Sigmoid colon (tissue), 7 donors: ENCODE results near the gene FKBP7. TPM values are rescaled to one million over a fixed set of nuclear protein-coding genes. Genes with fewer than 3 reads are reported as not detected.
"Not testable (repeated sequence)": the region's sequence is repeated elsewhere in the genome, so short reads cannot be mapped to it uniquely, and the experiment has no call there.

Experiments
- DNase-seq: peaks from one replicate; pipeline ENCODE4 v3.0.0-alpha.2; 2019
- H3K27ac ChIP-seq, 4 donors: fragments of 200-600 bp; sonication (generic); one replicate each; pipeline ENCODE4 v1.5.1; 2016 to 2019; ENCODE audit warnings: mild to moderate bottlenecking in 1 of 4
- H3K27me3 ChIP-seq, 3 donors: fragments of 200-600 bp; sonication (generic); one replicate each; pipeline ENCODE4 v1.5.1; 2019; ENCODE audit warnings: mild to moderate bottlenecking in 1 of 3
- H3K36me3 ChIP-seq, 4 donors: fragments of 200-600 bp; sonication (generic); one replicate each; pipeline ENCODE4 v1.5.1; 2016 to 2019
- H3K4me1 ChIP-seq, 4 donors: fragments of 200-600 bp; sonication (generic); one replicate each; pipeline ENCODE4 v1.5.1; 2017 to 2019
- H3K4me3 ChIP-seq, 4 donors: fragments of 200-600 bp; sonication (generic); one replicate each; pipeline ENCODE4 v1.5.1; 2017 to 2019; ENCODE audit warnings: mild to moderate bottlenecking in 2 of 4, moderate library complexity in 1 of 4
- H3K9me3 ChIP-seq, 4 donors: fragments of 200-600 bp in 3 of 4; sonication (generic) in 3 of 4; one replicate each; pipeline versions ENCODE4 v1.5.1 to v1.6.1; 2013 to 2019
- CTCF ChIP-seq, 4 experiments: fragments of 450-650 bp in 3 of 4; fragments of 200-600 bp in 1 of 4; IDR thresholded peaks; one replicate each; pipeline ENCODE4 v1.5.1; 2016 to 2019; ENCODE audit warnings: antibody characterized with exemption in 4 of 4, mild to moderate bottlenecking in 3 of 4, moderate library complexity in 2 of 4
- EP300 ChIP-seq, 4 donors: sonication (generic); formaldehyde crosslinking; IDR thresholded peaks; one replicate each; pipeline ENCODE4 v1.6.1; 2017; ENCODE audit warnings: antibody characterized with exemption in 4 of 4
- POLR2A ChIP-seq, 2 donors: fragments of 450-650 bp; IDR thresholded peaks; one replicate each; pipeline ENCODE4 v1.6.1; 2016; ENCODE audit warnings: antibody characterized with exemption in 2 of 2, mild to moderate bottlenecking in 2 of 2, moderate library complexity in 2 of 2
- POLR2AphosphoS5 ChIP-seq, 4 donors: sonication (generic); formaldehyde crosslinking; IDR thresholded peaks; one replicate each; pipeline ENCODE4 v1.6.1; 2017; ENCODE audit warnings: antibody characterized with exemption in 4 of 4
- WGBS, 2 donors: extraction: QIAGEN DNeasy Blood & Tissue Kit; methylation state at CpG; one replicate each; pipeline ENCODE4 v1.1.7; 2013; 5-methylcytosine and 5-hydroxymethylcytosine counted together
- intact Hi-C: fragments of 100-400 bp; cut with DNase I; formaldehyde crosslinking; loops from one replicate; pipeline ENCODE4 v1.15.1; 2023
- polyA plus RNA-seq, 3 donors: library from polyadenylated mRNA; stranded (reverse); fragments of 200-250 nt; gene quantifications; one replicate each; pipeline ENCODE4 v1.2.3, GENCODE V29; 2013
- total RNA-seq, 4 donors: library from RNA; depleted of rRNA; stranded (reverse); fragments of >200 nt; gene quantifications; one replicate each; pipeline ENCODE4 v1.1.0, GENCODE V29; 2016
- donor health status: healthy with polysubstance abuse.
- donor health status: Bipolar disorder and iron deficiency.
- donor health status: healthy.

Gene FKBP7
- total RNA-seq (10 to 100 TPM; 19.9 to 26.7 (median 22.6) TPM), polyA plus RNA-seq (1 to 10 TPM; 1.2 to 5.2 (median 3.6) TPM)

GRCh38 chr2:178478439-178479274 lies at the start of gene FKBP7:
Gene FKBP7 (minus strand): TSS chr2:178478600. CDS start chr2:178478499, 101 bp downstream.
- 2% methylated on average over 56 of the region's 56 CpGs for WGBS, 2 donors
- intact Hi-C loops: loop anchor here (1.0 kb wide), 1 partner anchor 27 kb away; the partner anchor contains the start of genes PJVK and PRKRA
- peak within 1 kb of the TSS; percentile 88 to 95 (median 92) for H3K27ac ChIP-seq
- no peaks in the 10 kb centered on the region for H3K27me3 ChIP-seq
- DNase-seq: peak; percentile 95
- peak within 1 kb of the TSS; percentile 56 to 97 (median 64) for H3K4me3 ChIP-seq
- peaks cover 0 to 55% (median 44%) of the 10 kb centered on the region in 4 donors for H3K4me1 ChIP-seq
- no peaks in the 10 kb centered on the region for H3K36me3 ChIP-seq
- H3K9me3 ChIP-seq: no peaks in the 10 kb centered on the region
- peak in 3 of 4 donors; percentile 47 to 53 (median 53) for TF ChIP-seq EP300 (IDR thresholded peaks at IDR 0.05)
- peak; percentile 94 to 98 (median 96) for TF ChIP-seq POLR2AphosphoS5 (IDR thresholded peaks at IDR 0.05)
- peak; percentile 32 to 73 (median 60) for TF ChIP-seq CTCF (IDR thresholded peaks at IDR 0.05)
- TF ChIP-seq POLR2A (IDR thresholded peaks at IDR 0.05): peak; percentile 72 to 85

- DNase-seq: no peak
- peaks cover 0 to 16% (median 2%) of the 10 kb centered on the region in 4 donors for H3K36me3 ChIP-seq
- peaks cover 0 to 12% (median 3%) of the 10 kb centered on the region in 4 donors for H3K4me1 ChIP-seq
- no peak for TF ChIP-seq CTCF (IDR thresholded peaks at IDR 0.05)
- intact Hi-C loops: no loop called here
- 81 to 91% methylated on average over 2 of the region's 2 CpGs for WGBS, 2 donors
- no peak overlapping the region for H3K4me3 ChIP-seq
- H3K9me3 ChIP-seq: no peaks in the 10 kb centered on the region
- H3K27me3 ChIP-seq: no peaks in the 10 kb centered on the region
- no peak overlapping the region for H3K27ac ChIP-seq
Measured at GRCh38 chr2:178527592-178527991, 49.2 kb upstream of the FKBP7 start.

- TF ChIP-seq CTCF (IDR thresholded peaks at IDR 0.05) (no peak), POLR2A (IDR thresholded peaks at IDR 0.05) (no peak), POLR2AphosphoS5 (IDR thresholded peaks at IDR 0.05) (no peak), EP300 (IDR thresholded peaks at IDR 0.05) (no peak)
- WGBS, 2 donors: 96% methylated on average over 4 of the region's 4 CpGs
- Histone ChIP-seq H3K4me1 (peaks cover 0 to 12% (median 3%) of the 10 kb centered on the region in 4 donors), H3K27me3 (no peaks in the 10 kb centered on the region), H3K36me3 (peaks cover 0 to 3% (median under 1%) of the 10 kb centered on the region in 4 donors), H3K9me3 (no peaks in the 10 kb centered on the region), H3K27ac (no peak overlapping the region), H3K4me3 (no peak overlapping the region)
- DNase-seq: no peak
- intact Hi-C loops: no loop called here
Measured at GRCh38 chr2:178526256-178526655, 47.9 kb upstream of the FKBP7 start.

GRCh38 chr2:178525460-178525859 lies 47.1 kb upstream of the FKBP7 start:
- H3K9me3 ChIP-seq, H3K27me3 ChIP-seq, H3K36me3 ChIP-seq, H3K4me3 ChIP-seq, intact Hi-C loops, DNase-seq, H3K27ac ChIP-seq: not testable (repeated sequence)
- H3K4me1 ChIP-seq: peaks cover 0 to 12% (median 3%) of the 10 kb centered on the region in 4 donors
- 64 to 100% methylated on average over 1 of the region's 1 CpG for WGBS, 2 donors

GRCh38 chr2:178525010-178525409 lies 46.6 kb upstream of the FKBP7 start:
- H3K9me3 ChIP-seq, intact Hi-C loops, H3K27ac ChIP-seq, H3K4me3 ChIP-seq, H3K27me3 ChIP-seq, DNase-seq, H3K36me3 ChIP-seq: not testable (repeated sequence)
- 80 to 82% methylated on average over 4 of the region's 5 CpGs for WGBS, 2 donors
- peaks cover 0 to 12% (median 3%) of the 10 kb centered on the region in 4 donors for H3K4me1 ChIP-seq
